Testis (tissue), 3 donors: ENCODE measurements around the gene RECQL. TPM values are rescaled to one million over a fixed set of nuclear protein-coding genes. Genes with fewer than 3 reads are reported as not detected.
"Not testable (repeated sequence)": the region's sequence is repeated elsewhere in the genome, so short reads cannot be mapped to it uniquely, and the experiment has no call there.

Source experiments
- DNase-seq: peaks from one replicate; pipeline ENCODE4 v3.0.0-alpha.2; 2019
- H3K27ac ChIP-seq, 2 donors: fragments of 200-600 bp; sonication (generic); one replicate each; pipeline ENCODE4 v1.5.1; 2019
- H3K27me3 ChIP-seq: fragments of 200-600 bp; sonication (generic); one replicate; pipeline ENCODE4 v1.5.1; 2019
- H3K36me3 ChIP-seq: fragments of 200-600 bp; sonication (generic); one replicate; pipeline ENCODE4 v1.5.1; 2017; ENCODE audit warnings: low read depth; ENCODE audit errors: missing control alignments
- H3K4me1 ChIP-seq: fragments of 200-600 bp; sonication (generic); one replicate; pipeline ENCODE4 v1.5.1; 2019
- H3K4me3 ChIP-seq, 2 donors: fragments of 200-600 bp; sonication (generic); one replicate each; pipeline ENCODE4 v1.5.1; 2017 to 2019
- H3K9me3 ChIP-seq: fragments of 200-600 bp; sonication (generic); one replicate; pipeline ENCODE4 v1.5.1; 2017
- POLR2A ChIP-seq: fragments of 450-650 bp; IDR thresholded peaks from one replicate; pipeline ENCODE4 v1.6.1; 2017; ENCODE audit warnings: antibody characterized with exemption, mild to moderate bottlenecking, moderate library complexity
- WGBS, 2 donors: methylation state at CpG; one replicate each; pipeline ENCODE4 v1.1.5; 2018; 5-methylcytosine and 5-hydroxymethylcytosine counted together
- intact Hi-C: fragments of 100-400 bp; cut with DNase I; formaldehyde crosslinking; loops from one replicate; pipeline ENCODE4 v1.15.1; 2023; ENCODE audit warnings: low total_unique reads
- polyA plus RNA-seq: library from polyadenylated mRNA; stranded (reverse); fragments of 350-450 nt; fragmentation: Illumina TruSeq; extraction: RNeasy Lipid Tissue Mini Kit (QIAGEN cat#74804); gene quantifications from one replicate; pipeline ENCODE4 v1.2.3, GENCODE V29; 2014; ENCODE audit warnings: low read depth, low replicate concordance; ENCODE audit not compliant: insufficient read depth
- total RNA-seq, 2 donors: library from RNA; depleted of rRNA; stranded (reverse); fragments of >200 nt; gene quantifications; one replicate each; pipeline ENCODE4 v1.2.3, GENCODE V29; 2016
- TF ChIP-seq, protein P1 (sequence below), 3 experiments: fragments of 450-650 bp in 2 of 3; fragments of 200-600 bp in 1 of 3; sonication (generic) in 1 of 3; IDR thresholded peaks; one replicate each; pipeline ENCODE4 v1.5.1; 2016 to 2019; ENCODE audit warnings: antibody characterized with exemption in 3 of 3, mild to moderate bottlenecking in 2 of 3, moderate library complexity in 1 of 3

The RECQL gene
- total and polyA plus RNA-seq, 3 donors from 2014 or later, result 9.8 to 21.6 (median 15.2) TPM

DNA sequence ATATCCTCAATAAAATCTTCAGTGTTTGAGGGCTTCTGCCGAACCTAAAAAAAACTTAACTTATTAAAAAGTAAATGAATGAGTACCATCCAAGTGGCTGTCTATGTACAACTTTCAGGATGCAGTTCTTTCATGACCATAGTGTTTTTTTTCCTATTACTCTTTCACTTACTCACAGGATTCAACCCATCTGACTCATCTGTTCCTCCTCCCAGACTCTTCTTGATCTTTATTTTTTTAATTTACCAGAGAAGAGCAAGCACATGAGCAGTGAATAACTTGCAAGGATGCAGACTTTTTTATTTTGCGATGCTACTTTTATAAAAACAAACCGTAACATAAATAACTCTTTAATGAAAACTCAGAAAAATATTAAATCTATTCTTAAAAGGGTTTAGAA is 24.5 kb downstream of the RECQL start:
- no peaks in the 10 kb centered on the region for H3K36me3 ChIP-seq
- no peaks in the 10 kb centered on the region for H3K4me1 ChIP-seq
- no peak overlapping the region for H3K27ac ChIP-seq
- intact Hi-C loops, result no loop called here
- TF ChIP-seq POLR2A, result no peak
- TF ChIP-seq, protein P1, sequence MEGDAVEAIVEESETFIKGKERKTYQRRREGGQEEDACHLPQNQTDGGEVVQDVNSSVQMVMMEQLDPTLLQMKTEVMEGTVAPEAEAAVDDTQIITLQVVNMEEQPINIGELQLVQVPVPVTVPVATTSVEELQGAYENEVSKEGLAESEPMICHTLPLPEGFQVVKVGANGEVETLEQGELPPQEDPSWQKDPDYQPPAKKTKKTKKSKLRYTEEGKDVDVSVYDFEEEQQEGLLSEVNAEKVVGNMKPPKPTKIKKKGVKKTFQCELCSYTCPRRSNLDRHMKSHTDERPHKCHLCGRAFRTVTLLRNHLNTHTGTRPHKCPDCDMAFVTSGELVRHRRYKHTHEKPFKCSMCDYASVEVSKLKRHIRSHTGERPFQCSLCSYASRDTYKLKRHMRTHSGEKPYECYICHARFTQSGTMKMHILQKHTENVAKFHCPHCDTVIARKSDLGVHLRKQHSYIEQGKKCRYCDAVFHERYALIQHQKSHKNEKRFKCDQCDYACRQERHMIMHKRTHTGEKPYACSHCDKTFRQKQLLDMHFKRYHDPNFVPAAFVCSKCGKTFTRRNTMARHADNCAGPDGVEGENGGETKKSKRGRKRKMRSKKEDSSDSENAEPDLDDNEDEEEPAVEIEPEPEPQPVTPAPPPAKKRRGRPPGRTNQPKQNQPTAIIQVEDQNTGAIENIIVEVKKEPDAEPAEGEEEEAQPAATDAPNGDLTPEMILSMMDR (IDR thresholded peaks at IDR 0.05), result no peak
- no peak for DNase-seq
- H3K4me3 ChIP-seq, result no peak overlapping the region
- 88 to 95% methylated on average over 3 of the region's 3 CpGs for WGBS, 2 donors
- no peaks in the 10 kb centered on the region for H3K9me3 ChIP-seq
- H3K27me3 ChIP-seq, result no peaks in the 10 kb centered on the region

DNA sequence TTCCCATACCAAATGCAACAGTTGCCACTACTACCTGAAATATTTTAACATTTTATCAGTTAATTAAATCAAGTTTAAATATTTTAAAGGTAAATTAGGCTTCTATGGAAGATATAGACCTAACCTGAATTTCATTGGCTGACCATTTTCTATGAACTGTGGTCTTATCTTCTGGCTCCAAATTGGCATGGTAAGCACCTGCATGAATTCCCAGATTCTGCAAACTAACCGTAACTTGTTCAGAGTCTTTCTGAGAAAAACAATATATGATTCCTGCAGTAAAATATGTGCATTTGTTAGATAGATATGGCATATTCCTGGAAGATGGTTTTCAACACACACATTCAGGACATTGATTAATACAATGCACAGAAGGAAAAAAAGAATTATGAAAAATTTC is 25.9 kb downstream of the RECQL start:
- Histone ChIP-seq H3K4me1 (no peaks in the 10 kb centered on the region), H3K4me3 (no peak overlapping the region), H3K9me3 (no peaks in the 10 kb centered on the region), H3K36me3 (no peaks in the 10 kb centered on the region), H3K27ac (no peak overlapping the region), H3K27me3 (no peaks in the 10 kb centered on the region)
- 91 to 100% methylated on average over 1 of the region's 1 CpG for WGBS, 2 donors
- intact Hi-C loops, result no loop called here
- TF ChIP-seq, protein P1 (IDR thresholded peaks at IDR 0.05), result no peak
- TF ChIP-seq POLR2A, result no peak
- DNase-seq, result no peak

DNA sequence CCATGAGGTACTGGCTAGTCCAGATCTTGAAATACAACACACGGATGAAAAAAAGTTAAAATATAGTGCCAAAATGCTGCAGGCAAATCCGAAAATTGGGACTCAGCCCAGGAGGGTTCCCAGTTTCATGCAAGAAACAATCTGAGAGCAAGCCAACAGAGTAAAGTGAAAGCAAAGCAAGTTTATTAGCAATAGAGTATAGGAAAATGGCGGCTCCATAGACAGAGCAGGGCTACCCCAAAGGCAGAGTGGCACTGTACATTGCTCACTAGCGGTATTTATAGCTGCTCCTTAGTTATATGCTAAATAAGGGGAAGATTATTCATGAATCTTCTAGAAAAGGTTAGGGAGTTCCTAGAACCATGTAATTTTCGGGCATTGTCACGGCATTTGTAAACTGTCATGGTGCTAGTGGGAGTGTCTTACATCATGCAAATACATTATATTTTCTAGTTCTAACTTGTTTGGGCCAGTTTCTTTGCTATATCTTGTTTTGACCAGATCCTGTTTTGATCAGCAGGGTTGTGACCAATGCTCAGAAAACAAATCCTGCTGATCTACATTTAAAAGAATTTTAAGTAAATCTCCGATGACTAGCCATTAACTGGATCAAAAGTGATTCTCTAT is 29.1 kb downstream of the RECQL start:
- no peak for DNase-seq
- intact Hi-C loops, result no loop called here
- Histone ChIP-seq H3K9me3 (no peaks in the 10 kb centered on the region), H3K36me3 (no peaks in the 10 kb centered on the region), H3K4me3 (no peak overlapping the region), H3K27me3 (no peaks in the 10 kb centered on the region), H3K27ac (no peak overlapping the region), H3K4me1 (no peaks in the 10 kb centered on the region)
- 87 to 89% methylated on average over 7 of the region's 7 CpGs for WGBS, 2 donors
- TF ChIP-seq POLR2A, result no peak
- TF ChIP-seq, protein P1 (IDR thresholded peaks at IDR 0.05), result no peak

DNA sequence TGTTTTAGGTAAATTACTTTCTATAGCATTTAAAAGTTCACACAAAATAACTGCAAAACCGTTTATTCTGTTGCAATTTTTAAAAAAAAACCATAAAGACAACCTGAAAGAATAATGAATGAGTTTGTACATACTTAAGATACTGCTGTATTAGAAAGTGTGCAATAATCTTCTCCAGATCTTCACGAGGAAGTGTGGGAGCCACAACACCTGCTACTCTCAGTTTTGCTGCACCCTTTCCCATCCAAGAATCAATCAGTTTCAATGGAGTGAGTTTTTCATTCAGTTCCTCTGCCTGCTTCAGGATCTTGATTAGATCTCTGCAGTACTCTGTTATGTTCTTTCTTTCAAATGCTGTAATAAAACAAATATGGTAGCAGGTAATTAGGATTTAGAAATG is 30.1 kb downstream of the RECQL start:
- 65 to 69% methylated on average over 2 of the region's 2 CpGs for WGBS, 2 donors
- TF ChIP-seq, protein P1 (IDR thresholded peaks at IDR 0.05), result no peak
- no peak for TF ChIP-seq POLR2A
- DNase-seq, result no peak

DNA sequence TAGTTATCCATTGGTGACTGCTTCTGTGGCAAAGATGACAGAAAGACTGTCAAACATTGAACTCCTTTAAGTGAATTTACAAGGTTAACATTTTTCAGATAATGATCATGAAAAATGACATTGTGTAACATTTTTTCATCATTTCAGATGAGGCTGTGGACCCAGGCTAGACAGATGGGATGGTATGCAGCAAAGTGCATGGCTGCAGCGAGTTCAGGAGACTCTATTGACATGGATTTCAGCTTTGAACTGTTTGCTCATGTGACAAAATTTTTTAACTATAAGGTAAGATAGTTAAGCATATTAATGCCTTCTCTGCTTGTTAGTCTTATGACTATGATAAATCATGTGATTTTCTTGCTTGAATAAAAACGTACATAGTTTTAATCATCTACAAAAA is 34.1 kb downstream of the RECQL start:
- intact Hi-C loops, H3K4me1 ChIP-seq, H3K36me3 ChIP-seq, DNase-seq, H3K9me3 ChIP-seq, H3K27me3 ChIP-seq, H3K4me3 ChIP-seq, H3K27ac ChIP-seq: not testable (repeated sequence)
- WGBS, 2 donors, result 82 to 93% methylated on average over 2 of the region's 2 CpGs

More for the DNA sequence above, 30.1 kb downstream of the RECQL start:
- Histone ChIP-seq H3K9me3 (no peaks in the 10 kb centered on the region), H3K36me3 (no peaks in the 10 kb centered on the region), H3K27me3 (no peaks in the 10 kb centered on the region), H3K4me3 (no peak overlapping the region), H3K4me1 (no peaks in the 10 kb centered on the region), H3K27ac (no peak overlapping the region)
- intact Hi-C loops, result no loop called here
